Measurements from ENCODE around the gene HOXB3.

GRCh38 chr17:48588074-48588415 lies 2.0 kb downstream of the HOXB3 start:
- TF ChIP-seq CTCF (optimal IDR thresholded peaks at IDR 0.05 in 1 of 3, IDR thresholded peaks at IDR 0.05 in 1 of 3, conservative IDR thresholded peaks at IDR 0.05 in 1 of 3; ENCODE audit: extremely low read depth in 1 of 3, insufficient read depth in 2 of 3, low read length in 3 of 3) (no peak), EZH2 (IDR thresholded peaks at IDR 0.05; ENCODE audit: low read length) (no peak)
